Measurements from ENCODE around the gene ARNT2. TPM values are rescaled to one million over a fixed set of nuclear protein-coding genes. Genes with fewer than 3 reads are reported as not detected.

Gene ARNT2
- total and polyA plus RNA-seq, 10 of the 15 experiments (the other 5 are each of a cell fraction or from before 2014, with no cell fraction given) = 0.07 to 0.49 (median 0.09) TPM; not detected in 6

GRCh38 chr15:80606511-80607071 lies 202.4 kb downstream of the ARNT2 start:
- no peak overlapping the region for H3K4me3 ChIP-seq
- no peaks in the 10 kb centered on the region for H3K9me3 ChIP-seq (replicated peaks; ENCODE audit: control insufficient read depth, insufficient read depth, low read length)
- H4K20me1 ChIP-seq (ENCODE audit: control insufficient read depth, insufficient read depth) = no peaks in the 10 kb centered on the region
- in situ Hi-C loops (cut with MboI) = no loop called here
- H3K27ac ChIP-seq (ENCODE audit: control insufficient read depth, insufficient read depth) = no peak overlapping the region
- ChIA-PET RAD21 (ENCODE audit: unreplicated experiment) (no interaction called here), SMC1A (ENCODE audit: uncharacterized antibody, unreplicated experiment) (no interaction called here), CTCF (interaction anchor here (0.7 kb wide), 1 partner anchor 11 kb away, joined by 3 read pairs; no protein-coding TSS in a partner anchor), POLR2A (no interaction called here)
- no peaks in the 10 kb centered on the region for H3K4me1 ChIP-seq (ENCODE audit: control insufficient read depth, insufficient read depth, low read length)
- intact Hi-C loops (cut with micrococcal nuclease; ENCODE audit: unreplicated experiment) = no loop called here
- no peak for DNase-seq (ENCODE audit: low read depth, low spot score)
- H3K36me3 ChIP-seq (ENCODE audit: control insufficient read depth in 2 of 2, insufficient read depth in 2 of 2, low read length in 1 of 2) = no peaks in the 10 kb centered on the region
- TF ChIP-seq ZBTB33 (IDR thresholded peaks at IDR 0.05) (no peak), BHLHE40 (IDR thresholded peaks at IDR 0.05; ENCODE audit: borderline replicate concordance in 1 of 2, low read depth in 2 of 2, low read length in 1 of 2) (no peak), SIX5 (IDR thresholded peaks at IDR 0.05; ENCODE audit: low read depth, low read length, severe bottlenecking) (no peak), RB1 (IDR thresholded peaks at IDR 0.05; ENCODE audit: borderline replicate concordance) (no peak), PML (IDR thresholded peaks at IDR 0.05; ENCODE audit: low read length) (no peak), STAT3 (IDR thresholded peaks at IDR 0.05; ENCODE audit: low read depth, low read length) (no peak), ZNF274 (IDR thresholded peaks at IDR 0.05; ENCODE audit: insufficient read depth, insufficient read length) (no peak), ZSCAN29 (IDR thresholded peaks at IDR 0.05) (no peak), REST (IDR thresholded peaks at IDR 0.05; ENCODE audit: low read depth, low read length) (no peak), NKRF (conservative IDR thresholded peaks at IDR 0.05) (no peak), DPF2 (IDR thresholded peaks at IDR 0.05) (no peak), RAD51 (IDR thresholded peaks at IDR 0.05) (no peak), EP300 (IDR thresholded peaks at IDR 0.05; ENCODE audit: borderline replicate concordance in 1 of 2, control insufficient read depth in 1 of 2, low read depth in 2 of 2, low read length in 2 of 2) (no peak)
- no peak overlapping the region for H3K9ac ChIP-seq (ENCODE audit: control insufficient read depth, insufficient read depth, low read length)
- no TSS peak for BruUV-seq (replicated peaks)
- FAIRE-seq = no peak
- no peaks in the 10 kb centered on the region for H3K79me2 ChIP-seq (ENCODE audit: control insufficient read depth, insufficient read depth, low read length)
- no peak overlapping the region for H3K4me2 ChIP-seq (ENCODE audit: control insufficient read depth, insufficient read depth)
- WGBS (ENCODE audit: insufficient coverage, insufficient replicate concordance, low lambda C conversion rate, missing lambda C conversion rate) = 3% methylated on average over 4 of the region's 4 CpGs
- peaks cover 0 to 4% of the 10 kb centered on the region in 2 experiments; a peak in 2 of 4 replicates for H3K27me3 ChIP-seq (replicated peaks in 1 of 2; ENCODE audit: control insufficient read depth in 2 of 2, insufficient read depth in 2 of 2, low read length in 1 of 2)
- no peak for ATAC-seq
- no peak overlapping the region for H2AFZ ChIP-seq (ENCODE audit: control insufficient read depth, low read depth, low read length)

Measured in GM12878 (cell line).